GM12891 (cell line): ENCODE measurements around the gene RHEX.

ENCODE experiments used
- PAX5 ChIP-seq: IDR thresholded peaks from 2 replicates; pipeline ENCODE4 v1.6.1; 2011; ENCODE audit warnings: low read length, moderate library complexity, mild to moderate bottlenecking; ENCODE audit not compliant: insufficient read depth, severe bottlenecking
- POLR2A ChIP-seq: IDR thresholded peaks from 2 replicates; pipeline ENCODE4 v1.6.1; 2011; ENCODE audit warnings: low read depth, low read length, control low read depth
- POLR2AphosphoS5 ChIP-seq: IDR thresholded peaks from 2 replicates; pipeline ENCODE4 v1.6.1; 2011; ENCODE audit warnings: low read depth, low read length, control low read depth
- POU2F2 ChIP-seq: IDR thresholded peaks from 2 replicates; pipeline ENCODE4 v1.6.1; 2011; ENCODE audit warnings: low read depth, mild to moderate bottlenecking, control low read depth, low read length, moderate library complexity
- SPI1 ChIP-seq: IDR thresholded peaks from 2 replicates; pipeline ENCODE4 v1.6.1; 2011; ENCODE audit warnings: low read depth, low read length, control low read depth
- TAF1 ChIP-seq: IDR thresholded peaks from 2 replicates; pipeline ENCODE4 v1.6.1; 2011; ENCODE audit warnings: low read depth, low read length, control low read depth

DNA sequence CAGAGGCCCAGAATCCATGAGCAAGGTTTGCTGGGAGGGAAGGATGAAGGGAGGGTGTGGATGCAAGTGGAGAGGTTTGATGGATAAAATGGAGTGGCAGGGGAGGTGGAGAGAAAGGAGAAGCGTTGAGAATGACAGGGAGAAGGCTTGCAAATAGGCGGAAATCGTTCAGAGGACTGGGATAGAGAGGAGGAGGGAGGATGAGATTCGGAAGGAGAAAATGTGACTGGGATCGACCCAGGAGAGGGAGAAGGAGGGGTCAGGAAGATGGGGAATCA, 63.8 kb downstream of the RHEX start:
- TF ChIP-seq POLR2A (no peak), SPI1 (no peak), POLR2AphosphoS5 (no peak), TAF1 (no peak), POU2F2 (no peak), PAX5 (no peak)
